Kidney epithelial cell (primary cell): ENCODE measurements around the gene SLC27A3. TPM values are rescaled to one million over a fixed set of nuclear protein-coding genes. Genes with fewer than 3 reads are reported as not detected.

Experiments used
- DNase-seq: peaks from one replicate; pipeline ENCODE4 v3.0.0-alpha.2; 2010; ENCODE audit warnings: low read depth
- H3K27me3 ChIP-seq: 2 replicates; pipeline ENCODE4 v1.6.0; 2011; ENCODE audit warnings: low read length; ENCODE audit not compliant: control insufficient read depth, insufficient read depth
- H3K36me3 ChIP-seq: 2 replicates; pipeline ENCODE4 v1.5.1; 2011; ENCODE audit warnings: low read length; ENCODE audit not compliant: control insufficient read depth, insufficient read depth
- H3K4me3 ChIP-seq: 2 replicates; pipeline ENCODE4 v1.5.1; 2011; ENCODE audit warnings: low read depth, mild to moderate bottlenecking, control low read depth, low read length
- CTCF ChIP-seq: IDR thresholded peaks from 2 replicates; pipeline ENCODE4 v1.5.1; 2011; ENCODE audit warnings: mild to moderate bottlenecking, moderate library complexity, low read length, control low read depth, inconsistent platforms; ENCODE audit not compliant: insufficient read depth, poor library complexity, severe bottlenecking
- total RNA-seq: library from RNA; depleted of rRNA; stranded (reverse); fragments of >200 nt; gene quantifications from 2 replicates; pipeline ENCODE4 v1.2.3, GENCODE V29; 2015

Gene SLC27A3
- total RNA-seq, 1 donor from 2014 or later: 2.7 TPM

GRCh38 chr1:153805886-153806719, 30.9 kb downstream of the SLC27A3 start:
- H3K27me3 ChIP-seq: no peaks in the 10 kb centered on the region
- no peak for DNase-seq
- H3K36me3 ChIP-seq: no peaks in the 10 kb centered on the region
- H3K4me3 ChIP-seq: no peak overlapping the region
- no peak for TF ChIP-seq CTCF

- no peak for DNase-seq
- peaks cover 5% of the 10 kb centered on the region for H3K36me3 ChIP-seq
- no peak overlapping the region for H3K4me3 ChIP-seq
- H3K27me3 ChIP-seq: no peaks in the 10 kb centered on the region
- TF ChIP-seq CTCF: no peak
Observed at GRCh38 chr1:153816283-153816889, 41.2 kb downstream of the SLC27A3 start.

- Histone ChIP-seq H3K36me3 (peaks cover 5% of the 10 kb centered on the region), H3K27me3 (no peaks in the 10 kb centered on the region), H3K4me3 (no peak overlapping the region)
- DNase-seq: no peak
- no peak for TF ChIP-seq CTCF
Observed at GRCh38 chr1:153818876-153819275, 43.7 kb downstream of the SLC27A3 start.

GRCh38 chr1:153827168-153827964, 52.2 kb downstream of the SLC27A3 start:
- Histone ChIP-seq H3K36me3 (no peaks in the 10 kb centered on the region), H3K4me3 (no peak overlapping the region), H3K27me3 (no peaks in the 10 kb centered on the region)
- no peak for TF ChIP-seq CTCF
- DNase-seq: no peak

Other genes starting within 250 kb of the SLC27A3 start
- gene S100A6, start 239.4 kb upstream of the SLC27A3 start, total RNA-seq: 754 and 920 TPM in 2 replicates
- 0.75 TPM in 1 of 2 replicates, not detected in the other for gene S100A5, start 234.5 kb upstream of the SLC27A3 start, total RNA-seq
- 2.7 and 7.1 TPM in 2 replicates for gene S100A4, start 229.6 kb upstream of the SLC27A3 start, total RNA-seq
- 5.8 and 12.0 TPM in 2 replicates for gene S100A3, start 226.1 kb upstream of the SLC27A3 start, total RNA-seq
- 16.1 and 27.5 TPM in 2 replicates for gene S100A2, start 209.6 kb upstream of the SLC27A3 start, total RNA-seq
- 480 and 499 TPM in 2 replicates for gene S100A16, start 162.3 kb upstream of the SLC27A3 start, total RNA-seq
- gene S100A14, start 159.1 kb upstream of the SLC27A3 start, total RNA-seq: 4.2 and 4.4 TPM in 2 replicates
- 171 and 183 TPM in 2 replicates for gene S100A13, start 147.9 kb upstream of the SLC27A3 start, total RNA-seq
- gene S100A1, start 147.0 kb upstream of the SLC27A3 start, total RNA-seq: 1.3 and 2.0 TPM in 2 replicates
- gene CHTOP, start 141.3 kb upstream of the SLC27A3 start, total RNA-seq: 54.8 and 58.1 TPM in 2 replicates
- 61.0 and 65.0 TPM in 2 replicates for gene SNAPIN, start 116.7 kb upstream of the SLC27A3 start, total RNA-seq
- 231 and 250 TPM in 2 replicates for gene ILF2, start 104.4 kb upstream of the SLC27A3 start, total RNA-seq
- gene NPR1, start 96.7 kb upstream of the SLC27A3 start, total RNA-seq: 2.0 and 2.1 TPM in 2 replicates
- gene INTS3, start 47.4 kb upstream of the SLC27A3 start, total RNA-seq: 33.8 and 36.4 TPM in 2 replicates
- gene GATAD2B, start 147.6 kb downstream of the SLC27A3 start, total RNA-seq: 12.2 and 12.7 TPM in 2 replicates
- gene DENND4B, start 171.3 kb downstream of the SLC27A3 start, total RNA-seq: 25.1 and 42.8 TPM in 2 replicates
- gene CRTC2, start 183.2 kb downstream of the SLC27A3 start, total RNA-seq: 21.5 and 21.7 TPM in 2 replicates
- gene SLC39A1, start 188.1 kb downstream of the SLC27A3 start, total RNA-seq: 219 and 246 TPM in 2 replicates
- gene CREB3L4, start 192.5 kb downstream of the SLC27A3 start, total RNA-seq: 11.8 and 14.5 TPM in 2 replicates
- 220 and 242 TPM in 2 replicates for gene JTB, start 202.3 kb downstream of the SLC27A3 start, total RNA-seq
- gene RAB13, start 210.9 kb downstream of the SLC27A3 start, total RNA-seq: 46.3 and 48.7 TPM in 2 replicates
- 2,282 and 2,407 TPM in 2 replicates for gene RPS27, start 215.4 kb downstream of the SLC27A3 start, total RNA-seq